ENCODE data around the gene COL26A1.

COL26A1 gene

DNA sequence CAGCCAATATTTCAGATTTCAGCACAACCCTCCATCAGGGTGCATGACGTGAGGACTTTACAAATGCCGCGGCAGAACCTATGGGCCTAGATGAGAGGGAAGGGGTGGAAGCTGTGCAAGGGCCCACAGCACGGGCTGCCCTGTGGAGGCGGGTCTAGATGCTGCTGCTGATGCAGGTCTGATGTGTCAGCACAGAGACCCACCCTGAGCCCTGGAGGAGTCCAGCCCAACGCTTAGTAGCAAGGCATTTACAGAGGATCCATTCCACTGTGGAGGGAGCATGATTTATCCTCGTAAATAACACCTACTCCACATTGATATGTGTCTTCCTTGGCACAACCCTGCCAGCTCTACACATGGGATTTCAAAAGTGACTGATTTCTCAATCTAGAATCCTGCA is 217.9 kb downstream of the COL26A1 start:
- DNase-seq = no peak

- DNase-seq = no peak
Measured at GRCh38 chr7:101581891-101582290, 219.2 kb downstream of the COL26A1 start.

DNA sequence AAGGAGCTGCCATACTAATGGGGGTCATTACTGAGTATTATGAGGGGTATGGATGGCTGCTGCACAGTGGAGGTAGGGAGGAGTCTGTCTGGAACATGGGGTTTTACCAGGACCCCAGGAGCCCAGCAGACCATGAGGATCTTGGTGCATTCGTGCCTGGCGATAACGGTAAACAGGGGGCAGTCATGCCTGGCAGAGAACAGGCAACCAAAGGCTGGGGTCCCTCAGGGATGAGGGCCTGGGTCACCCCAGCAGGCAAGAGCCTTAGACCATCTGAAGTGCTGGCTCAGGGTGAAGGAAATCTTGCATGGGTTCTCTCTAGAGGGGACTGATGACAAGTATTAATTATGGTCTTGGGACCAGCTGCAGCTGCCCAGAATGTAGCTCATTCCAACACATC is 220.3 kb downstream of the COL26A1 start:
- DNase-seq = no peak

GRCh38 chr7:101586078-101586905 is 223.6 kb downstream of the COL26A1 start:
- DNase-seq = no peak

- DNase-seq = no peak
Measured at GRCh38 chr7:101586906-101587677, 224.4 kb downstream of the COL26A1 start.

DNA sequence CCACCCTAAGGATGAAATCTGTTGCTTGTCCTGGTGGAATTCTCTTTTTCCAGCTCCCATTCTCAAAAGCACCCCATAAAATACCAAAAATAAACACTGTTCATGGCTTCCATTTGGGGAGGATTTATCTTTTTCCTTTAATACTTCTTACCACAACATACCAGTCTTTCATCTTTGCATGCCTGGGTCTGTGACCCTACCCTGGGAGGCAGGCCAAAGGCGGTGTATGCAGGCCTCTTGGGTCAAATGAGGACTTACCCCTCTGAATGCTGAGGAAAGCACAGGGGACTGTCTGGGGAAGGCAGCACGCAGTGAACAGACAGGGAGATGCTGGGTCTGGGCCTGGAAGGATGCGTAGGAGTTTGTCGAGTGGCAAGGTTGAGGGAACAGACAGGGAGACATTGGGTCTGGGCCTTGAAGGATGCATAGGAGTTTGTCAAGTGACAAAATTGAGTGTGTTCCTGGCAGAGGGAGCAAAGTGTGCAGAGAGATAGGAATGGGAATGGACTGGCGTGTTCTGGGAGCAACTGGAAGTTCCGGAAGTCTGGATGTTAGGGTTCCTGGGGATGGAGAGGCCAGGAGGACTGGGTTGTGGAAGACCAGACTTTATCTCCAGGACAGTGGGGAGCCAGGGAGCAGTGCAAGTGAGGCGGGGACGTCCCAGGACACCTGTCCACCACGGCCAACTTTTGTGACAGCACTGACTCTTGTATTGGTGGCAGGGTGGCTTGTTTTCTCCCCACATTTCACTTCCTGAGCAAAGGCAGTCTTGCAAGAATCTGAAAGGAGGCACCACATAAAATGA is 225.7 kb downstream of the COL26A1 start:
- no peak for DNase-seq

GRCh38 chr7:101589052-101589451 is 226.4 kb downstream of the COL26A1 start:
- no peak for DNase-seq

DNA sequence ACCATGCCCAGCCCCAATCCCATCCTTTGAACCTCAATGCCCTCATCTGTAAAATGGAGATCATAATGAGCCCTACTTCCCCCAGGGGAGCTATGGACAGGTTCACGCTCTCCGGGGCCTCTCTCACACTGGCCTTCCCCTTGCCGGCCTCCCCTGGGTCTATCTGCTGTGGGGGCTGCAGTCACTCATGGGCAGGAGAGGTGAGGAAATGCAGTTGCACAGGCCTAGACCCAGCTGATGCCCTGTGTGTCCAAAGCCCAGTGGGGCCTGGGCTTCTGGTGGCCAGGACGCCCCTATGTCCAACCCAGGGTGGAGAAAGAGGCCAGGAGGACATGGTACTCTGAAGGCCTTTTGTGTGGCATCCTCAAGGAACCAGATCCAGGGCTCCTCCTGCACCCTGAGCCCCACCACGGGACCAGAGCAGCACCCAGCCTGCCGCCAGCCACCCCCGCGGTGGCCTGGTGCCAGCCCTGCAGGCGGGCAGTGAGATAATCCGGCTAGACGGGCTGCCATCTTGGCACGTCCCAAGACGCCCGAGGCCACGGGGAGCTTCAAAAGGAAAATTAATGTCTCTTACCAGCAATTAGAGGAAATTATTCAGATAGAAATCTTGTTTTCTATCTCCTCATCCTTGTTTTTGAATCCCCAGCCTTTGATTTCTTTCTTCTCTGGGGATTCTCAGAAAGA is 227.4 kb downstream of the COL26A1 start:
- DNase-seq = no peak

DNA sequence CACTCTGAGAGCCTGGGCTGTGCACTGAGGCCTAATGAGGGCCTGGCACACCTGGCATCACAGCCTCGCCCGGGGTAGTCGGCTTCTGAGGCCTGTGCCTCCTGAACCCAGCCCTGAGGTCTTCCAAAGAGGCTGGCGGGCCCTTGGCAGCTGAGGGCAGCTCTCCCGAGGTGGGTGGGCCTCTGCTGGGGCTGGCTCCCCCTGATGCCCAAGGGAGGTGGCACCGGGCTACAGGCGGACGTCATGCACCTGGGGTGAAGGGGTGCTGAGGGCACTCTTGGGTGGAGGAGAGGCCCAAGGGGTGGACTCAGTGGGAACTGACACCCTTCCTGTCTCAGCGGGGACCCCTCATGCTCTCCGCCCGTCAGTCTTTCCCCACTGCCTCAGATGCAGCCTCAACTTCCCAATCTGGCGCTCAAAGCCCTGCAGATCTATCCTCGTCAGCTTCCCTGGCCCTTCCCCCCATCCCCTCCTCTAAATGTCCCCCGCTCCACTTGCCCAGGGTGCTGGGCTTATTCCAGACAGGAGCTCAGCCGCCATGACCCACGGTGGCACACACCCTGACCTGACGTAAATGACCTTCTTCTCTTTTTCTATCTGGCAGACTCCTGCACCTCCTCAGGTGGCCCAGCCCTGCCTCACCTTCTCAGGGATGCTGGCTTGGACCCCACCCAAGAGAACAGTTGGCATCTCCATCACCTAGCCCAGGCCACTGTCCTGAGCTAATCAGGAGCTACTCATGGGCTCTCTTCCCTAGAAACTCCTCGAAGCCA is 228.2 kb downstream of the COL26A1 start:
- DNase-seq = no peak

GRCh38 chr7:101591504-101591903 is 228.8 kb downstream of the COL26A1 start:
- DNase-seq = no peak

GRCh38 chr7:101593556-101593955 is 230.9 kb downstream of the COL26A1 start:
- DNase-seq = no peak

- no peak for DNase-seq
Measured at GRCh38 chr7:101594790-101595189, 232.1 kb downstream of the COL26A1 start.

GRCh38 chr7:101595246-101595645 is 232.6 kb downstream of the COL26A1 start:
- no peak for DNase-seq

DNA sequence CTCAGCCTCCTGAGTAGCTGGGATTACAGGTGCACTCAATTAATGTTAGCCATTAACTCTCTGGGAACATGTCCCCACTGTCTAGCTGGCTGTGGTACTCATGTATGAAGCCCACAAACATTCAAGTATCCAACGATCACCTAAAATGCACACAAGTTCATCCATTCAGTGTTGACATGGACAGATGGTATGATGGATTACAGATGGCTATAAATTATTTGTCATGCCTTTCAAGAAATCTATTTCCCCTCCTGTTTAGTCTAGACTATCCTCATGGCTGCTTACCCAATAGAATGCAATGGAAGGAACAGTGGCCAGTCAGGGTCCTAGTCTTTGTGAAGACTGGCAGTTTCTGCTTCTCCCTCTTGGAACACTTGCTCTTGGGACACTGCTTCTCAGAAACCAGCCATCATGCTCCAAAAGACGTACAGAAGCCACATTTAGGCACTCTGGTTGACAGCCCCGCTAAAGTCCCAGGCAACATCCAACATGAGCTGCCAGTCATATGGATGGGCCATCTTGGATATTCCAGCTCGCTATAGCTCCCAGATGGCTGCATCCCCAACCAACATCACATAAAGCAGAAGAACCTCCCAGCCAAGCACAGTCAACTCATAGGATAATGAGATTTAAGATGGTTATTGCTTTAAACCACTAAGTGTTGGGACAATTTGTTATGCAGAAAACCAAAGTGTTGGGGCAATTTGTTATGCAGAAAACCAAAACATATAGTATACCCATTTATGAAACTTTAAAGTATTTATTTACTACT is 233.3 kb downstream of the COL26A1 start:
- no peak for DNase-seq

- DNase-seq = no peak
Measured at GRCh38 chr7:101596898-101597297, 234.2 kb downstream of the COL26A1 start.

- no peak for DNase-seq
Measured at GRCh38 chr7:101597941-101598340, 235.3 kb downstream of the COL26A1 start.

GRCh38 chr7:101598422-101598985 is 235.8 kb downstream of the COL26A1 start:
- DNase-seq = no peak

- DNase-seq = no peak
Measured at GRCh38 chr7:101598986-101599771, 236.5 kb downstream of the COL26A1 start.

DNA sequence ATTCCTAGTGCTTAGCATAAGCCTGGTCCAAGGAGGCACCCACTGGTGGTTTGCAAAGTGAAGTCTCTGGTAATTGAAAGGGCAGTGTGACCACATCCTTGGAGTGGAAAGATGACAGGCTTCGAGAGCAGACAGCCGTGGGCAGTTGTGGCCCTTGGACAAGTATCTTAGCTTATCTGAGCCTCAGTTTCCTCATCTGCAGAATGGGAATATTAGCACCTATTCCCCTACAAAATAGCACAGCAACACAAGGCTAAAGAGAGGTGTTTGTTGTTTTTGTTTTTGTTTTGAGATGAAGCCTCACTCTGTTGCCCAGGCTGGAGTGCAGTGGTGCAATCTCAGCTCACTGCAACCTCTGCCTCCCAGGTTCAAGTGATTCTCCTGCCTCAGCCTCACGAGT is 237.1 kb downstream of the COL26A1 start:
- DNase-seq = no peak

GRCh38 chr7:101602082-101602481 is 239.4 kb downstream of the COL26A1 start:
- DNase-seq = no peak

Measured in AML-193 (cell line).